ENCODE measurements around the gene AIPL1.
"Not testable (repeated sequence)": the region's sequence is repeated elsewhere in the genome, so short reads cannot be mapped to it uniquely, and the experiment has no call there.

Gene AIPL1

GRCh38 chr17:6435051-6435450, at the start of gene AIPL1:
TSS of gene AIPL1 (minus strand) at chr17:6435121. CDS start at chr17:6435104, 17 bp downstream.
- no peak for DNase-seq

- no peak for DNase-seq
Observed at GRCh38 chr17:6483507-6483906, 48.6 kb upstream of the AIPL1 start.

GRCh38 chr17:6482796-6483195, 47.9 kb upstream of the AIPL1 start:
- not testable (repeated sequence) for DNase-seq

- DNase-seq: no peak
Observed at GRCh38 chr17:6482105-6482455, 47.2 kb upstream of the AIPL1 start.

- DNase-seq: no peak
Observed at GRCh38 chr17:6480303-6480675, 45.4 kb upstream of the AIPL1 start.

- no peak for DNase-seq
Observed at GRCh38 chr17:6479622-6480302, 44.8 kb upstream of the AIPL1 start.

- no peak for DNase-seq
Observed at GRCh38 chr17:6478486-6478885, 43.6 kb upstream of the AIPL1 start.

- DNase-seq: no peak
Observed at GRCh38 chr17:6477831-6478383, 43.0 kb upstream of the AIPL1 start.

- no peak for DNase-seq
Observed at GRCh38 chr17:6476810-6477179, 41.9 kb upstream of the AIPL1 start.

- no peak for DNase-seq
Observed at GRCh38 chr17:6476076-6476809, 41.3 kb upstream of the AIPL1 start.

GRCh38 chr17:6475411-6475810, 40.5 kb upstream of the AIPL1 start:
- DNase-seq: no peak

- no peak for DNase-seq
Observed at GRCh38 chr17:6474906-6475305, 40.0 kb upstream of the AIPL1 start.

- no peak for DNase-seq
Observed at GRCh38 chr17:6474376-6474775, 39.5 kb upstream of the AIPL1 start.

- no peak for DNase-seq
Observed at GRCh38 chr17:6473128-6473767, 38.3 kb upstream of the AIPL1 start.

- no peak for DNase-seq
Observed at GRCh38 chr17:6472517-6472916, 37.6 kb upstream of the AIPL1 start.

GRCh38 chr17:6471531-6472465, 36.9 kb upstream of the AIPL1 start:
- no peak for DNase-seq

GRCh38 chr17:6470751-6471521, 36.0 kb upstream of the AIPL1 start:
- no peak for DNase-seq

GRCh38 chr17:6470146-6470718, 35.3 kb upstream of the AIPL1 start:
- no peak for DNase-seq

- DNase-seq: no peak
Observed at GRCh38 chr17:6468051-6468790, 33.3 kb upstream of the AIPL1 start.

- no peak for DNase-seq
Observed at GRCh38 chr17:6467567-6467966, 32.6 kb upstream of the AIPL1 start.

Data from NCI-H526 treated with DMSO at 0.1 percent for 48 hours (cell line).